ENCODE data around the gene DOCK2.

Gene DOCK2

GRCh38 chr5:169688106-169688505 is 51.0 kb downstream of the DOCK2 start:
- no peak for DNase-seq (ENCODE audit: low read depth, low spot score)

- no peak for DNase-seq (ENCODE audit: low read depth, low spot score)
Observed at GRCh38 chr5:169691471-169691870, 54.4 kb downstream of the DOCK2 start.

- no peak for DNase-seq (ENCODE audit: low read depth, low spot score)
Observed at GRCh38 chr5:169694091-169694625, 57.1 kb downstream of the DOCK2 start.

GRCh38 chr5:169695025-169695625 is 58.0 kb downstream of the DOCK2 start:
- no peak for DNase-seq (ENCODE audit: low read depth, low spot score)

GRCh38 chr5:169695919-169696490 is 58.9 kb downstream of the DOCK2 start:
- no peak for DNase-seq (ENCODE audit: low read depth, low spot score)

- no peak for DNase-seq (ENCODE audit: low read depth, low spot score)
Observed at GRCh38 chr5:169696621-169697510, 59.8 kb downstream of the DOCK2 start.

- DNase-seq (ENCODE audit: low read depth, low spot score), result no peak
Observed at GRCh38 chr5:169697511-169697890, 60.4 kb downstream of the DOCK2 start.

GRCh38 chr5:169697976-169698375 is 60.9 kb downstream of the DOCK2 start:
- no peak for DNase-seq (ENCODE audit: low read depth, low spot score)

- no peak for DNase-seq (ENCODE audit: low read depth, low spot score)
Observed at GRCh38 chr5:169700611-169701010, 63.5 kb downstream of the DOCK2 start.

- DNase-seq (ENCODE audit: low read depth, low spot score), result no peak
Observed at GRCh38 chr5:169701910-169702451, 64.9 kb downstream of the DOCK2 start.

- no peak for DNase-seq (ENCODE audit: low read depth, low spot score)
Observed at GRCh38 chr5:169702693-169703481, 65.8 kb downstream of the DOCK2 start.

GRCh38 chr5:169703813-169704212 is 66.7 kb downstream of the DOCK2 start:
- no peak for DNase-seq (ENCODE audit: low read depth, low spot score)

GRCh38 chr5:169705322-169705721 is 68.2 kb downstream of the DOCK2 start:
- DNase-seq (ENCODE audit: low read depth, low spot score), result no peak

GRCh38 chr5:169706071-169706470 is 69.0 kb downstream of the DOCK2 start:
- no peak for DNase-seq (ENCODE audit: low read depth, low spot score)

GRCh38 chr5:169706758-169707450 is 69.8 kb downstream of the DOCK2 start:
- DNase-seq (ENCODE audit: low read depth, low spot score), result no peak

GRCh38 chr5:169707686-169708085 is 70.6 kb downstream of the DOCK2 start:
- no peak for DNase-seq (ENCODE audit: low read depth, low spot score)

- no peak for DNase-seq (ENCODE audit: low read depth, low spot score)
Observed at GRCh38 chr5:169710675-169711074, 73.6 kb downstream of the DOCK2 start.

- DNase-seq (ENCODE audit: low read depth, low spot score), result no peak
Observed at GRCh38 chr5:169711551-169712225, 74.6 kb downstream of the DOCK2 start.

GRCh38 chr5:169712428-169712827 is 75.4 kb downstream of the DOCK2 start:
- DNase-seq (ENCODE audit: low read depth, low spot score), result no peak

GRCh38 chr5:169716287-169716686 is 79.2 kb downstream of the DOCK2 start:
- no peak for DNase-seq (ENCODE audit: low read depth, low spot score)
